Measurements from ENCODE around the gene ATXN7L3. TPM values are rescaled to one million over a fixed set of nuclear protein-coding genes. Genes with fewer than 3 reads are reported as not detected.
"Not testable (repeated sequence)": the region's sequence is repeated elsewhere in the genome, so short reads cannot be mapped to it uniquely, and the experiment has no call there.

Gene ATXN7L3
- total RNA-seq, 2 donors from 2014 or later = 46.5 to 55.8 TPM

DNA sequence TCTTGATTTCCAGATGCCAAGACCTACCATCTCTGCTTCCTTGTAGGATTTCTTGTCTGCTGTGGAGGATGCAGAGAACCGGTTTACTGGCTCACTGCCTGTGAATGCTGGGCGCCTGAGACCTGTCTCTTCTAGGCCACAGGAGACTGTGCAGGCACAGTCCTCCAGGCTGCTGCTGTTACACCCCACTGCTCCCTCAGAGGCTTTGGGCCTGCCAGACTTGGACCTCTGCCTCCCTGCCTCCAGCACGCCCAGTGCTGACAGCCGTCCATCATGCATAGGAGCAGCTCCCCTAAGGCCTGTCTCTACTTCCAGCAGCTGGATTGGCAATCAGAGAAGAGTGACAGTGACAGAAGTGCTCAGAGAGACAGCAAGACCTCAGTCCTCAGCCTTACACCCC, 51.9 kb downstream of the ATXN7L3 start:
- Histone ChIP-seq H3K27ac (no peak overlapping the region), H3K4me3 (no peak overlapping the region), H3K9me3 (no peaks in the 10 kb centered on the region), H3K4me1 (ENCODE audit: control insufficient read depth in 1 of 2, low read depth in 2 of 2) (no peaks in the 10 kb centered on the region), H3K36me3 (no peaks in the 10 kb centered on the region), H3K27me3 (replicated peaks; ENCODE audit: insufficient read depth) (no peaks in the 10 kb centered on the region)
- ATAC-seq (ENCODE audit: insufficient number of reproducible peaks, low FRiP score, low read depth) = no peak
- DNase-seq (ENCODE audit: low spot score) = no peak
- TF ChIP-seq, protein P1, sequence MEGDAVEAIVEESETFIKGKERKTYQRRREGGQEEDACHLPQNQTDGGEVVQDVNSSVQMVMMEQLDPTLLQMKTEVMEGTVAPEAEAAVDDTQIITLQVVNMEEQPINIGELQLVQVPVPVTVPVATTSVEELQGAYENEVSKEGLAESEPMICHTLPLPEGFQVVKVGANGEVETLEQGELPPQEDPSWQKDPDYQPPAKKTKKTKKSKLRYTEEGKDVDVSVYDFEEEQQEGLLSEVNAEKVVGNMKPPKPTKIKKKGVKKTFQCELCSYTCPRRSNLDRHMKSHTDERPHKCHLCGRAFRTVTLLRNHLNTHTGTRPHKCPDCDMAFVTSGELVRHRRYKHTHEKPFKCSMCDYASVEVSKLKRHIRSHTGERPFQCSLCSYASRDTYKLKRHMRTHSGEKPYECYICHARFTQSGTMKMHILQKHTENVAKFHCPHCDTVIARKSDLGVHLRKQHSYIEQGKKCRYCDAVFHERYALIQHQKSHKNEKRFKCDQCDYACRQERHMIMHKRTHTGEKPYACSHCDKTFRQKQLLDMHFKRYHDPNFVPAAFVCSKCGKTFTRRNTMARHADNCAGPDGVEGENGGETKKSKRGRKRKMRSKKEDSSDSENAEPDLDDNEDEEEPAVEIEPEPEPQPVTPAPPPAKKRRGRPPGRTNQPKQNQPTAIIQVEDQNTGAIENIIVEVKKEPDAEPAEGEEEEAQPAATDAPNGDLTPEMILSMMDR (IDR thresholded peaks at IDR 0.05) = no peak

GRCh38 chr17:44146375-44147346, 53.0 kb downstream of the ATXN7L3 start:
- TF ChIP-seq, protein P1 (IDR thresholded peaks at IDR 0.05) = no peak
- no peak overlapping the region for H3K4me3 ChIP-seq
- H3K36me3 ChIP-seq = no peaks in the 10 kb centered on the region
- H3K27me3 ChIP-seq (replicated peaks; ENCODE audit: insufficient read depth) = no peaks in the 10 kb centered on the region
- no peak overlapping the region for H3K27ac ChIP-seq
- ATAC-seq (ENCODE audit: insufficient number of reproducible peaks, low FRiP score, low read depth) (no peak), DNase-seq (ENCODE audit: low spot score) (no peak)
- peaks cover 6 to 8% of the 10 kb centered on the region in 2 donors for H3K4me1 ChIP-seq (ENCODE audit: control insufficient read depth in 1 of 2, low read depth in 2 of 2)
- no peaks in the 10 kb centered on the region for H3K9me3 ChIP-seq

DNA sequence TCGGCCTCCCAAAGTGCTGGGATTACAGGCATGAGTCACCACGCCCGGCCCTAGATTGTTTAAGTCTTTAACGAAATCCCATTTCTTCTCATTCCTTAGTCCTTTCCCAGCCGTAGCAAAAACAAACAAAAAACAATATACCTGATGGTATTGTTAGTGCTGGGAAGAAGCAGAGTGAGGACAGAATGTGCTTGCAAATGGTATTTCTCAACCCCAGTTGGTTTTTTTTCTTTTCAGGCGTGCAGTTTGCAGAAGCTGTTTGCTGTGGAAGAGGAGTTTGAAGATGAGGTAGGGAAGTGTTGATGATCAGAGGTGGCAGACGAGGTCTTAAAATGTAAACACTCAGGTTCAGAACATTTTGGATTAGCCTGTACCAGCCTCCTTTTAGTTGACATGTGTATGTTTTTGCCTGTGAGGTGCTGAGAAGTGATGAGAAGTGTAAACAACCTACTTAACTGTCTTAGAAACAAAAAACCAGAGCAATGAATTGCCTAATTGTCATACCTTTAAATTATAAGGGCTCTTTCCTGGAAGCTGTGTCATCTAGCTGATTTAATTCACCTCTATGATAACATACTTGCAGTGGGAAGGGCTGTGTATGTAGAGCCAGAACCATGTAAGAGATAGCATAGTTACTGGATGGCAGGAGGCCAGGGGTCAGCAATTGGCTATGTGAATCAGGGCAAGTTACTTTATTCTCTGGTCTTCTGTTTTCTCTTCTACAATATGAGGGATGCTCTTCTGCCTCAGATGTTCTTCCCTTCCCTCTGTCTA, 54.5 kb downstream of the ATXN7L3 start:
- DNase-seq (ENCODE audit: low spot score) (no peak), ATAC-seq (ENCODE audit: insufficient number of reproducible peaks, low FRiP score, low read depth) (no peak)
- H3K9me3 ChIP-seq = no peaks in the 10 kb centered on the region
- TF ChIP-seq, protein P1 (IDR thresholded peaks at IDR 0.05) = no peak
- H3K36me3 ChIP-seq = no peaks in the 10 kb centered on the region
- no peak overlapping the region for H3K4me3 ChIP-seq
- H3K4me1 ChIP-seq (ENCODE audit: control insufficient read depth in 1 of 2, low read depth in 2 of 2) = peaks cover 6 to 8% of the 10 kb centered on the region in 2 donors
- no peak overlapping the region for H3K27ac ChIP-seq
- no peaks in the 10 kb centered on the region for H3K27me3 ChIP-seq (replicated peaks; ENCODE audit: insufficient read depth)

GRCh38 chr17:44143921-44144320, 55.8 kb downstream of the ATXN7L3 start:
- ATAC-seq (ENCODE audit: insufficient number of reproducible peaks, low FRiP score, low read depth); H3K4me3 ChIP-seq; H3K36me3 ChIP-seq; H3K27me3 ChIP-seq (replicated peaks; ENCODE audit: insufficient read depth); H3K4me1 ChIP-seq (ENCODE audit: control insufficient read depth in 1 of 2, low read depth in 2 of 2); H3K27ac ChIP-seq; DNase-seq (ENCODE audit: low spot score); H3K9me3 ChIP-seq: not testable (repeated sequence)

Other genes starting within 250 kb of the ATXN7L3 start
- not detected for gene PYY, start 245.9 kb downstream of the ATXN7L3 start, total RNA-seq
- under 1 TPM in 1 of 2 donors, not detected in 1; 0.92 TPM for gene NAGS, start 195.3 kb downstream of the ATXN7L3 start, total RNA-seq
- 10 to 100 TPM; 21.9 to 24.4 TPM for gene TMEM101, start 184.9 kb downstream of the ATXN7L3 start, total RNA-seq
- 10 to 100 TPM; 24.9 to 30.8 TPM for gene LSM12, start 133.2 kb downstream of the ATXN7L3 start, total RNA-seq
- 10 to 100 TPM; 26.4 to 54.6 TPM for gene G6PC3, start 129.1 kb downstream of the ATXN7L3 start, total RNA-seq
- 100 to 1,000 TPM in 1 of 2 donors, 10 to 100 TPM in 1; 76.9 to 115 TPM for gene HDAC5, start 76.2 kb downstream of the ATXN7L3 start, total RNA-seq
- 1 to 10 TPM in 1 of 2 donors, under 1 TPM in 1; 0.85 to 2.6 TPM for gene HROB, start 58.0 kb downstream of the ATXN7L3 start, total RNA-seq
- 1 to 10 TPM; 2.3 to 3.9 TPM for gene ASB16, start 29.2 kb downstream of the ATXN7L3 start, total RNA-seq
- 10 to 100 TPM; 20.4 to 42.8 TPM for gene TMUB2, start 12.9 kb downstream of the ATXN7L3 start, total RNA-seq
- 10 to 100 TPM; 48.2 to 55.4 TPM for gene UBTF, start 19.8 kb upstream of the ATXN7L3 start, total RNA-seq
- under 1 TPM in 1 of 2 donors, not detected in 1; 0.56 TPM for gene SLC4A1, start 68.3 kb upstream of the ATXN7L3 start, total RNA-seq
- under 1 TPM in 1 of 2 donors, not detected in 1; 0.81 TPM for gene RUNDC3A, start 108.7 kb upstream of the ATXN7L3 start, total RNA-seq
- gene SLC25A39, start 124.9 kb upstream of the ATXN7L3 start, total RNA-seq = 10 to 100 TPM; 63.2 to 74.6 TPM
- 100 to 1,000 TPM; 203 to 292 TPM for gene GRN, start 145.4 kb upstream of the ATXN7L3 start, total RNA-seq
- gene FAM171A2, start 164.0 kb upstream of the ATXN7L3 start, total RNA-seq = under 1 TPM in 1 of 2 donors, not detected in 1; 0.63 TPM
- gene ITGA2B, start 189.8 kb upstream of the ATXN7L3 start, total RNA-seq = 1 to 10 TPM in 1 of 2 donors, under 1 TPM in 1; 0.28 to 3.4 TPM